Measurements from ENCODE around the gene CRX.
"Not testable (repeated sequence)": the region's sequence is repeated elsewhere in the genome, so short reads cannot be mapped to it uniquely, and the experiment has no call there.

Gene CRX

GRCh38 chr19:47854459-47854858 is 32.7 kb downstream of the CRX start:
- H3K27ac ChIP-seq, result no peak overlapping the region
- H3K4me3 ChIP-seq, result no peak overlapping the region

DNA sequence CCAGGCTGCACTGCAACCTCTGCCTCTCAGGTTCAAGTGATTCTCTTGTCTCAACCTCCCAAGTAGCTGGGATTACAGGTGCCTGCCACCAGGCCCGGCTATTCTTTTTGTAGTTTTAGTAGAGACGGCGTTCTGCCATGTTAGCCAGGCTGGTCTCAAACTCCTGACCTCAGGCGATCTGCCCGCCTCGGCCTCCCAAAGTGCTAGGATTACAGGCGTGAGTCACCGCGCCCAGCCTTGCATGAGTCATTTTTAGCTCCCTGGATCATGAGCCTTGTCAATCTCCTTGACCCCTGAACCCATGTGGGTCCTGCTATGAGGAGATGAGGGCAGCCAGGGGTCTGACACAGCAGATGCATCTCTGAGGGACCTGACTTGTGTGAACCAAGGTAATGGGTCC is 36.5 kb downstream of the CRX start:
- H3K27ac ChIP-seq, H3K4me3 ChIP-seq: not testable (repeated sequence)

GRCh38 chr19:47858646-47859285 is 37.0 kb downstream of the CRX start, which contains the start of gene TPRX2:
TSS of gene TPRX2 (plus strand) at chr19:47859235. CDS start at chr19:47859247, 12 bp downstream.
- not testable (repeated sequence) for H3K27ac ChIP-seq, H3K4me3 ChIP-seq

GRCh38 chr19:47859838-47860237 is 38.1 kb downstream of the CRX start:
- H3K27ac ChIP-seq, H3K4me3 ChIP-seq: not testable (repeated sequence)

DNA sequence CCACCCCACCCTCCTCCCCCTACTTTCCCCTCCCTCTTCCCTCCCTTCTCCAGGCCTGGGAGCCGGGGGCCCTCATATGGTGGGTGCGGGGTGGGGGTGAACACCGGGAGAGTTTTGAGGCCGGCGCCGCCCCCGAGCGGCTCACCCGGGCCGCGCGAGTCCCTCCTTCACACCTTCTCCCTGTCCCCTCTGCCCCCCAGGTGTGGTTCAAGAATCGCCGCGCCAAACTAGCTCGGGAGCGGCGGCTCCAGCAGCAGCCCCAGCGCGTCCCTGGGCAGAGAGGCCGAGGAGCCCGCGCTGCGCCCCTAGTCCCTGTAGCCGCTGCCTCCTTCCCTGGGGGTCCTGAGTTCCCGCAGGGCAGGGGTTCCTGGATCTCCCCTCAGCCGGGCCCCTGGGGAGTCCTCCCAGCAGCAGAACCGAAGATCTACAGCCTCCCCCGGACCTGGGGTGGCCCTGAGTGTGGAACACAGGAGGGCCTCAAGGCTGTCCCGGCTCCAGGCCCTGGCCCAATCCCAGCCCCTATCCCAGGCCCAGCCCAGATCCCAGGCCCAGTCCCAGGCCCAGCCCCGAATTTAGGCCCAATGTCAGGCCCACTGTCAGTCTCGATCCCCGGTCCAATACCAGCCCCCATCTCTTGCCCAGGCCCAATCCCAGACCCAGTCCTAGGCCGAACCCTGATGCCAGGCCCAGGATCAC is 39.0 kb downstream of the CRX start:
- H3K4me3 ChIP-seq, result no peak overlapping the region
- no peak overlapping the region for H3K27ac ChIP-seq

- H3K27ac ChIP-seq, result no peak overlapping the region
- no peak overlapping the region for H3K4me3 ChIP-seq
Observed at GRCh38 chr19:47861630-47862029, 39.9 kb downstream of the CRX start.

GRCh38 chr19:47863514-47863936 is 41.8 kb downstream of the CRX start:
- Histone ChIP-seq H3K4me3 (no peak overlapping the region), H3K27ac (no peak overlapping the region)

DNA sequence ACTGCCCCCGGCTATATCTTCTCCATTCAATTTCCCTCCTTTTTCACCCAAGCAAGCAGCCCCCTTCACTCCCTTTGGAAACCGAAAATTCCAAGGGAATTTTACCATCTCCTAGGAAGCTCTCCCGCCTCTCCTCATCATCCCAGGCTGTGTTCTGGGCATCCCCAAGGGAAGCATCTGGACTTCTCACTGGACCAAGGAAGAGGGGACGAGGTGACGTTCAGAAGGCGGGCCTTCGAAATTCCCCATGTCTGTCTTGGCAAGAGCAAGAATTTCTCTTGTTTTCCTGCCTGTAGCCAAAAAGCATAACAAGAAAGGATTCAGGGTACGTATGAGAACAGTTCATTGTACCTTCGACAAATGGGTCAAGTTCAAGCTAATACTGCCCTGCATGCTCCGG is 43.4 kb downstream of the CRX start:
- Histone ChIP-seq H3K4me3 (no peak overlapping the region), H3K27ac (no peak overlapping the region)

DNA sequence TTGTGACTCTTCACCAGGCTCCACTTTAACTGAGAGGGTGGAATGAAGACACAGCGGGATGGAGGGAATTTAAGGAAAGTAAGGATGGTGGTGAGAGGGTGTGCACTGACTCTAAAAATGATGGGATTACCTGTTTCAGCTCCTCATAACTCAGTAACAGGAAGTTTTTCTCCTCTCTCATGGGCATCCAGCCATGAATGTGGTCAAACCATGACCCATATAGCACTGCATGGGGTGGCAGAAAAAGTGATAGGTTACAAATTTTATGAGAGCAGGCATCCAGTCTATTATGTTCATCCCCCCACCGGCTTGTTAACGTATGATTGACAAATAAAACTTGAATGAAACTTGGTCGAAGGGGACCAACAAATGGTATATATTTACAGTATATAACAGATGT is 57.2 kb downstream of the CRX start:
- H3K4me3 ChIP-seq, result no peak overlapping the region
- no peak overlapping the region for H3K27ac ChIP-seq

DNA sequence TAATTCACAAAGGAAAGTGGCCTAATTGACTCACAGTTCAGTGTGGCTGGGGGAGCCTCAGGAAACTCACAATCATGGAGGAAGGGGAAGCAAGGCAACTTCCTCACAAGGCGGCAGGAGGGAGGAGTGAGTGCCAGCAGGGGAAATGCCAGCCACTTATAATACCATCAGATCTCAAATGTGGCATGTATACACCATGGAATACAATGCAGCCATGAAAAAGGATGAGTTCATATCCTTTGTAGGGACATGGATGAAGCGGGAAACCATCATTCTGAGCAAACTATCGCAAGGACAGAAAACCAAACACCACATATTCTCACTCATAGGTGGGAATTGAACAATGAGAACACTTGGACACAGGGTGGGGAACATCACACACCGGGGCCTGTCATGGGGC is 57.6 kb downstream of the CRX start:
- H3K4me3 ChIP-seq, H3K27ac ChIP-seq: not testable (repeated sequence)

- H3K4me3 ChIP-seq, result no peak overlapping the region
- no peak overlapping the region for H3K27ac ChIP-seq
Observed at GRCh38 chr19:47881757-47882156, 60.0 kb downstream of the CRX start.

DNA sequence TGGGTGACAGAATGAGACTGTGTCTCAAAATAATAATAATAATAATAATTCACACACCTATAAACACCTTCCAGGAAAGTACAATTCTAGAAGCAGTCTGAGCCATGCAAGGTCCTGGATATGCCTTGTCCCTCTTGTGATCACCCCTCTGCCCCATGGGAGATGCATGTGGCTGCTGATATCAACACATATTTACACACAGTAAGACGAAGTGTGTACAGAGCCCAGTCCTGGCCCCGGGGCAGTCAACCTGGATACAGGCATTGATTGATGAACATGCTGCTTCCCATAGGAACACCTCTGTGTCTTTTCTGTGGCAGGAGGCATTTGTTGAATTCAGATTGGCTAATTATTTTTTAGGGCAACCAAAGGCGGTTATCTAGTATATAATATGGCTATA is 61.2 kb downstream of the CRX start:
- Histone ChIP-seq H3K4me3 (no peak overlapping the region), H3K27ac (no peak overlapping the region)

GRCh38 chr19:47885067-47885463 is 63.3 kb downstream of the CRX start:
- Histone ChIP-seq H3K4me3 (no peak overlapping the region), H3K27ac (no peak overlapping the region)

DNA sequence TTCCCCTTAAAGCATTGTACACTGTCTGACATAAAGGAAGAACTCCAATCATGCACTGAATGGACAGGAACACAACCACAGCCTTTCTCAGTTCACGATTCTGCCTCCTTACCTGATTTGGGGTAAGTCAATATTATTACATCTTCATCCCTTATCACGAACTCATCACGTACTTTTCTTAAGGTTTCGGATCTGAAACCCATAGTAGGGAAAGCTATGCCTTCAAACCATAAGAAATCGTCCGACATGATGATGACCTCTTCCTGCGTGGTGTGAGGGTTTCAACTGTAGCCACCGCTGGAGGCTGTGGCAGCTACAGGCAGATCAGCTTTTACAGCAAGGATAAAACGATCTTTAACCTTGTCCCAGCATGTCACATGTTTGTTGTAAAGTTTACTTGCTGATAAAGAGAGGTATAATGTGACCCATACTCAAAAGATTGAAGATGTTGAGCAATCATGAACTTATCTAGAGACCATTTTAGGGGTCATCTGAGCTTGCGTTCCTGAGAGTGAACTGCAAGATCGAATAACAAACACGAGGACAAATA is 64.3 kb downstream of the CRX start, which contains the start of gene SULT2A1:
SULT2A1 (minus strand) TSS at position 306 of the 550 bp plus-strand sequence; CDS start at position 248, 58 bp downstream.
- Histone ChIP-seq H3K4me3 (no peak within 1 kb of the TSS), H3K27ac (no peak within 1 kb of the TSS)

DNA sequence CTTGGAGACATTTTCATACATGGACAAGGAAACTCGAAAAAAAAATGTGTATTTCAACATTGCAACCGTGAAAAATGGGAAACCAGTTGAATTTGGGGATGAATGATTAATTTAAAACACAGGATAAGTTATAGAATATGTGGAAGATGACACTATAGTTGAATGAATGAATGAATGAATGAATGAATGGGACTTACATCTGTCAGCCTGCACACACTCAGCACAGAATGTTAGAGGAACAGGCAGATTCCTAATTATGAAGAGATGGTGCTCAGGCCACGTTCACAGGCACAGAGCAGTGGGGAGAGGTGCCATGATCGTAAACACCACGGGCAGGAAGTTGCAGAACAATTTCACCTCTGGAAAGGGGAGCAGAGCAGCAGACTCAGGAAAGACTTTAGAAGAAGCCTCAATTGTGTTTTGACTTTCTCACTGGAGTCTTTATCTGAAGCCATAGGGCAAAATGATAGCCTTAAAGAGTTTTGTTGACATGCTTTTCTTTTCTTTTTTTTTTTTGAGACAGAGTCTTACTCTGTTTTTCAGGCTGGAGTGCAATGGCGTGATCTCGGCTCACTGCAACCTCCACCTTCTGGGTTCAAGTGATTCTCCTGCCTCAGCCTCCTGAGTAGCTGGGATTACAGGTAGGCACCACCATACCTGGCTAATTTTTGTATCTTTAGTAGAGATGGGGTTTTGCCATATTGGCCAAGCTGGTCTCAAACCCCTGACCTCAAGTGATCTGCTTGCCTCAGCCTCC is 69.3 kb downstream of the CRX start:
- no peak overlapping the region for H3K4me3 ChIP-seq
- H3K27ac ChIP-seq, result no peak overlapping the region

DNA sequence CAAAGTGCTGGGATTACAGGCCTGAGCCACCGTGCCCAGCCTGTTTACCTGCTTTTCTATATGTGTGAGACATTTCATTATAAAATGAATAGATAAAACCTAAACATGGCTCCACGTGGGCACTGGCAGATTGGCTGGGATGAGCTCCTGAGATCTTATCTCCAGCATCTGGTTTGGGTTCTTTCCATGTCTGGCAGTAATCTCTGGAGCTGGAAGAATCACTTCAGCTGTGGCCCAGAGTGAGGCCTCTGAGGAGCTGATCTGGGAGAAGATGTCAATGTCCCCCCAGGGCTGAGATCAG is 69.8 kb downstream of the CRX start:
- H3K27ac ChIP-seq, result no peak overlapping the region
- H3K4me3 ChIP-seq, result no peak overlapping the region

GRCh38 chr19:47891923-47892666 is 70.4 kb downstream of the CRX start:
- Histone ChIP-seq H3K27ac (no peak overlapping the region), H3K4me3 (no peak overlapping the region)
